Stimulated activated CD8-positive, alpha-beta memory T cell treated with anti-CD3 and anti-CD28 coated beads, Interleukin-7, amount 100 ng/mL, for 24 hours (primary cell): Measurements from ENCODE around the gene DDX51.

ENCODE experiments used
- DNase-seq: peaks from one replicate; pipeline ENCODE4 v3.0.0-alpha.2; 2020; ENCODE audit warnings: low read depth

Gene DDX51

DNA sequence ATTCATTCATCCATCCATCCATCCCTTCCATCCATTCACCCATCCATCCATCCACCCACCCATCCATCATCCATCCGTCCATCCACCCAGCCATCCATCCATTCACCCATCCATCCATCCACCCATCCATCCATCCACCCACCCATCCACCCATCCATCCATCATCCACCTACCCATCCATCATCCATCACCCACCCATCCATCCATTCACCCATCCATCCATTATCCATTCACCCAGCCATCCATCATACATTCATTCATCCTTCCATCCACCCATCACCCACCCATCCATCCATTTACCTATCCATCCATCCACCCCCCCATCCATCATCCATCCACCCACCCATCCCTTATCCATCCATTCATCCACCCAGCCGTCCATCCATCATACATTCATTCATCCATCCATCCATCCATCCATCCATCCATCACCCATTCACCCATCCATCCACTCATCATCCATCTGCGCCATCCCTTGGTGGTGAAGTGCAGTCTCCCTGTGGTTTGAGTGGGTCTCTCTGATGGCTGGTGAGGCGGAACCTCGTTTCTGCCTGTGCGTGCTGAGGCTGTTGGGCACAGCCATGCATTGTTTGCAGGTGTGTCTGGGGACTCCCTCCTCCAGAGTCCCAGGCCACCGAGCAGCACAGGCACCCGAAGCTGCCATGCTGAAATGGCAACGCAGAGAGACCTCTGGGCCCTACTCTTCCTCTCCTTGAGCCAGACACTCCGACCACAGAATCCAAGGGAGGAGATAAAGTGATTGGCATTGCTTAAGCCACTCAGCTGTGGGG lies 22.9 kb upstream of the DDX51 start:
- no peak for DNase-seq

- no peak for DNase-seq
Measured at GRCh38 chr12:132166093-132166492, 22.0 kb upstream of the DDX51 start.

DNA sequence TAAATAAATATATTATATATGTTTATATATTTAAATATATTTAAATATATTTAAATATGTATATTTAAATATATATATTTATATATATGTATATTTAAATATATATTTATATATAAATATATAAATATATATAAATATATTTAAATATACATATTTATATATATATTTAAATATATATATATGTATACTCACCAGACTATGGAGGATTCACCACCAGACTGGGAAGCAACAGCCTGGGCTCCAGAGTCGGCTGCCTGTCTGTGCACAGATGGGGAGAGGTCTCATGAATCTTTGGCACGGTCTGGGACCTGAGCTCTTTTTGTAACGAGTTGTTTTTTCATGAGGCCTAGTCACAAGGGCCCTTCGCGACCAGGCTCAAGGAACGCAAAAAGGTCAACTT lies 21.5 kb upstream of the DDX51 start:
- no peak for DNase-seq

DNA sequence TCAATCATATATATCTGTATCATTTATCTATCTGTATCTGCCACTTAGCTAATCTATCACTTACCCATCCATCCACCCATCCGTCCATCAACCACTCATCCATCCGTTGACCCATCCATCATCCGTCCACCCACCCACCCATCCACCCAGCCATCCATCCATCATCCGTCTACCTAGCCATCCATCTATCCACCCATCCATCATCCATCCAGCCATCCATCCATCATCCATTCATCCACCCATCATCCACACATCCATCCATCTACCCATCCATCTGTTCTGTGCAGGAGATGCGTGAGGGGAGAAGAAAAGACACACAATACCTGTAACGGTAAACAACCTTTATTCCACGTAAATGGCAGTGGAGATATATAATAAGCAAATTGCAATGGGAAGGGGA lies 20.3 kb upstream of the DDX51 start:
- DNase-seq: no peak

DNA sequence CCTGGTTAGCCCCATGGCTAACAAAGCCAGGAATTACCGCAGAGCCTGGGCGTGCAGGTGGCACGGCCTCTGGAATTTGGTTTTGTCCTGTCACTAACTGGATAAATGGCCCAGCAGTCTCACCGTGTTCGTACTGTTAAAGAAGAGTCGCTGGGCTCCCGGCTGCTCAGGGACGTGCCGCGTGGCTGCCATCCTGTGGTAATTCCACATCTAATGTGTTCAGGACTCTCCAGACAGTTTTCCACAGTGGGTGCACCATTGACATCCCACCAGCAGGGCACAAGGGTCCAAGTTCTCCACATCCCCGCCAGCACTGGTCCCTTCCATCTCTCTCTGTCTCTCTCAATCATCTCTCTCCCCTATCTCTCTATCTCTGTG lies 19.8 kb upstream of the DDX51 start:
- no peak for DNase-seq

- no peak for DNase-seq
Measured at GRCh38 chr12:132163041-132163910, 19.2 kb upstream of the DDX51 start.

DNA sequence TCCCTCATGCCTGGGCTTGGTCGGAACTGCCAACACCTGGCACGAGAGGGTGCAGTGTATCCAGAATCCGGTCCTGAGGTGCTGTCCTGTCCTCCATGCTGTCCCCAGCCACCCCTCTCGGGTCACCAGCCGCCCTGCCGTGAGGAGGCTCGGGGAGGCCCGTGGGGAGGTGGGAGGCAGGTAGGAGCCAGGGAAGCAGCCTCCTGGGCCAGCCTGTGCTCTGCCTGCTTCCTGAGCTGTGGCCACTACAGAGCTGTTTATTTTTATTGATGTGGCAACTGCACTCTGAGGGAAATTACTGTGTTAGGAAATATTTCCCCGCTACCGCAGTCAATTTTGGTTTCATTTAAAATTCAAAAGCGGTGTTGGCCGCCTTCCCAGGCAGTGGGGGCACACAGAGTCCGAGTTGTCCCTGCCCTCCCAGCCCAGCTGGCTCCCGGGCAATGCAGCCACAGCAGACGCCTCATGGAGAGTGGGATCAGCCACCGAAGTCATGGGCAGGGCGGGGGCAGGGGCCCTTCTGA lies 18.5 kb upstream of the DDX51 start:
- no peak for DNase-seq

DNA sequence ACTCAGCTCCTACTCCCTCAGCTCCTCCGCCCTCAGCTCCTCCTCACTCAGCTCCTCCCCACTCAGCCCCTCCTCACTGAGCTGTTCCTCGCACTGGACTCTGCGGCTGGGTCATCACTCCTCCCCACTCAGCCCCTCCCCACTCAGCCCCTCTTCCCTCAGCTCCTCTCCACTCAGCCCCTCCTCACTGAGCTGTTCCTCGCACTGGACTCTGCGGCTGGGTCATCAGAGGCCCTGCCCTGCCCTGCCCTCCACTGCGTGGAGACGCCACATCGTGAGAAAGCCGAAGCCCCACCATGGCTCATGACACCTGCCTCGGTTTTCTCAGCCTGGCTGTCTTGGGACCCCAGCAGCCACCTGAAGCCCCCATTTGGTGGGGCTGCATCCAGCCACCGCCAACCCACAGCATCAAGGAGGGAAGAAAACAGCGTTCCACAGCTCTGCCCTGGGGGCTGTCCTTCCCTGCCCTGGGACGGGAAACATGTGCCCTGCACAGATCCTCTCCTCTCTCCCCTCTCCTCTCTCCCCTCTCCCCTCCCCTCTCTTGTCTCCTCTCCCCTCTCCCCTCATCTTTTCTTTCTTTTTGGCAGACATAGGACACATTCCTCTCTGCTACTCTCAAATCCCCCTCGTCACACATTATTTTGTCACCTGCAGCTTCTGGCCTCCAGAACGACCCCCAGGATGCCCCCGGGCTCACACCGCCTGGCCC lies 17.8 kb upstream of the DDX51 start:
- DNase-seq: no peak

DNA sequence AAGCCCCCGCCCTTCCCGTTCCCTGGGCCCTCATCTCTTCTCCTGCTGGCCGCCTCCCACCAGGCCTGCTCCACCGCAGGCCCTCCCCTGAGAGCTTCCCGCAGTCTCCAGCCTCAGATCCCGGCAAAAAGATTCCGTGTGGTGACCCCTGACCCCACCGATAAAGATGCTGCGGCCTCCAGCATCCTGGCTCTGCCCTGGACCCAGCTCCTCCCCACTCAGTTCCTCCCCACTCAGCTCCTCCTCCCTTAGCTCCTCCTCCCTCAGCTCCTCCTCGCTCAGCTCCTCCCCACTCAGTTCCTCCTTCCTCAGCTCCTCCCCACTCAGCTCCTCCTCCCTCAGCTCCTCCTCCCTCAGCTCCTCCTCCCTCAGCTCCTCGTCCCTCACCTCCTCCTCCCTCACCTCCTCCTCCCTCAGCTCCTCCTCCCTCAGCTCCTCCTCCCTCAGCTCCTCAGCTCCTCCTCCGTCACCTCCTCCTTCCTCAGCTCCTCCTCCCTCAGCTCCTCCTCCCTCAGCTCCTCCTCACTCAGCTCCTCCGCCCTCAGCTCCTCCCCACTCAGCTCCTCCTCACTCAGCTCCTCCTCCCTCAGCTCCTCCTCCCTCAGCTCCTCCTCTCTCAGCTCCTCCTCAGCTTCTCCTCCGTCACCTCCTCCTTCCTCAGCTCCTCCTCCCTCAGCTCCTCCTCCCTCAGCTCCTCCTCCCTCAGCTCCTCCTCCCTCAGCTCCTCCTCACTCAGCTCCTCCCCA lies 17.1 kb upstream of the DDX51 start:
- DNase-seq: no peak

GRCh38 chr12:132160601-132161035 lies 16.5 kb upstream of the DDX51 start:
- no peak for DNase-seq

GRCh38 chr12:132160016-132160415 lies 15.9 kb upstream of the DDX51 start:
- no peak for DNase-seq

- DNase-seq: no peak
Measured at GRCh38 chr12:132159555-132160003, 15.5 kb upstream of the DDX51 start.

DNA sequence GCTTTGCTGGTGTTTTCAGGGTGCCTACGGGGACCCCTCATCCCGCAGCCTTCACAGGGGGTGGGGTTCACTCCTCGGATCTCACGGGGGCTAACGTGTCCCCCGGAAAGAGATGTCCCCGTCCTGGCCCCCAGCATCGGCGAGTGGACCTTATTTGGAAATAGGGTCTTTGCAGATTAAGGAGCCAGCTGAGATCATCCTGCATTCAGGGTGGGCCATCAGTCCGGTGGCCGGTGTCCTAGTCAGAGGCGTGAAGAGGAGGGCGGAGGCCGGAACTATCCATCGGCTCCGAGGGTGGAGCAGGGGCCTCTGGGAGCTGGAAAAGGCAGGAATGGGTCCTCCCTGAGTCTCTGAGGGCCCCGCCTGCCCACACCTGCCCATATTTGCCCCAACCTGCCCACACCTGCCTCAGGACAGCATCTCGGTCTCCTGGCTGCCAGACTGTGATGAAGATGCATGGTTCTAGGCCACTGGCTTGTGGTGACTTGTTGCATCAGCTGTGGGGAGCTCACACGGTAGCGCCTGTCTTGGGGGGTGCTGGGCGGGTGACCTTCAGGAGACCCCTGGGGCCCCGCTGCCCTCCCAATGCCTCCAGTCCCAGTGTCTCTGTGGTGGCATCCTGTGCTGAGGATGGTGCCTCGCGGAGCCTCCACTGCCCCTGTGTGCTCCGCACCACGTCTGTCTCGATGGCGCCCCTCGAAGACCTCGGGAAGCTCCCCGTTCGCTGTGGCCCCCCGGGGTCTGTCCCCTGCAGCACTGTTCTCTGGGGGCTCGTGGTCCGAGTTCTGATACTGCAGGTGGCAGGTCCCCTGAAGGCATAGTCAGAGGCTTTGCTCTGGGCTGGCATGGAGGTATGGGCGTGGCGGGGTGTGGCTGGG lies 14.8 kb upstream of the DDX51 start:
- no peak for DNase-seq

DNA sequence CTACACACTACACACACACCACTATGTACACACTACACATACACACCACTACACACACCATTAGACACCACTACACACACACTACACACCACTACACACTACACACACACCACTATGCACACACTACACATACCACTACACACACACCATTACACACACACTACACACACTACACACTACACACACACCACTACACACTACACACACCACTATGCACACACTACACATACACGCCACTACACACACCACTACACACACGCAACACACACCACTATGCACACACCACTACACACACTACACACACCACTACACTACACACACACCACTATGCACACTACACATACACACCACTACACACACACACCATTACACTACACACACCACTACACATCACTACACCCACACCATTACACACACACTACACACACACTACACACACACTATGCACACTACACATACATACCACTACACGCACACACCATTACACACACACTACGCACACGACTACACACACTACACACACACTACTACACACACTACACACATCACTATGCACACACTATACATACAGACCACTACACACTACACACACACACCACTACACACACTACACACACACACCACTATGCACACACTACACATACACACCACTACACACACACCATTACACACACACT lies 13.8 kb upstream of the DDX51 start:
- no peak for DNase-seq

DNA sequence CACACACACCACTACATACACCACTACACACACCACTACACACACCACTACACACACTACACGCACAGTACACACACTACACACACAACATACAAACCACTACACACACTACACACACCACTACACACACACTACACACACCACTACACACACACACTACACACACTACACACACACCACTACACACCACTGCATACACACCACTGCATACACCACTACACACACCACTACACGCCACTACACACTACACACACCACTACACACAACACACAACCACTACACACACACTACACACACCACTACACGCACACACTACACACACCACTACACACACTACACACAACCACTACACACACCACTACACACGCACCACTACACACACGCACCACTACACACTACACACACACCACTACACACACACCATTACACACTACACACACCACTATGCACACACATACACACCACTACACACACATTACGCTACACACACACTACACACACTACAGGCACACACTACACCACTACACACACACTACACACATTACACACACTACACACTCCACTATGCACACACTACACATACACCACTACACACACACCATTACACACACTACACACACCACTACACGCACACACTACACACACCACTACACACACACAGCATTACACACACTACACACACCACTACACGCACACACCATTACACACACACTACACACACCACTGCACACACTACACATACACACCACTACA lies 12.6 kb upstream of the DDX51 start:
- DNase-seq: no peak

- no peak for DNase-seq
Measured at GRCh38 chr12:132155771-132156572, 11.9 kb upstream of the DDX51 start.

DNA sequence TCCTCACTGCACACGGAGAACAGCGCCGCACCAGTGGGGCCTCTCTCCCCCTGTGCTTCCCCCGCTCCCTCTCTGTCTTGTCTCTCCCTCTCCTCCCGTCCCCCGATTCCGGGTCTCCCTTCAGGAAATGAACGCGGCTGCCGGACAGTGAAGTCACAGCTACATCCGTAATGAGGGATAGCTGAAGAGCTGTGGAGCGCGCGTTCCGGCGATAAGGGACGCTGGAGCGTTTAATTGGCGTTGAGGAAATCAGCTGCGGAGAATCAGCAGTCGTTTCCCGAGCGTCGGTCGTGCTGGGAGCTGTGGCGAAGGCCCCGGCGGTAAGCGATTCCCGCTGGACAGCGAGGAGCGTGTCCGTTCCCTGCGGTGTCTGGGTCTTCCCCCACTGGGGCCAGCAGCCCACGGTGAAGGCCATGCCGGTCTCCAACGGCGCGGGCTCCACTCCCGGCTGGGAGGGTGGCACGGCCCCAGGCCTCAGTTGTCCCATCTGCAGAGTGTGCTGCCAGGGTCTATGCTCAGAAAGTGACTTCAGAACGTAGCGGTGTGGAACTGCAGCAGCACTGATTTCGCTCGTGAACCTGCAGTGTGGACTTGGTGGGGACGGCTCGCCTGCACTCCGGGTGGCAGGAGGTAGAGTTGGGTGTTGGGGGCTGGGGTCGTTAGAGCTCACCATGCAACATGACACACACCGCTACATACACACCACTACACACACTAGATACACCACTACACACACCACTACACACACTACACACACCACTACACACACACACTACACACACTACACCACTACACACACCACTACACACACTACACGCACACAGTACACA lies 11.0 kb upstream of the DDX51 start:
- no peak for DNase-seq
